Parietal lobe (tissue), 2 donors: ENCODE measurements around the gene PROZ. TPM values are rescaled to one million over a fixed set of nuclear protein-coding genes. Genes with fewer than 3 reads are reported as not detected.

Experiments used
- small RNA-seq: library from RNA; depleted of rRNA; stranded (forward); fragments of <200 nt; gene quantifications from one replicate; pipeline ENCODE3, GENCODE V24; 2014; ENCODE audit warnings: low replicate concordance
- total RNA-seq: library from RNA; depleted of rRNA; stranded (reverse); fragments of >200 nt; gene quantifications from one replicate; pipeline ENCODE4 v1.2.3, GENCODE V29; 2014

Gene PROZ, protein sequence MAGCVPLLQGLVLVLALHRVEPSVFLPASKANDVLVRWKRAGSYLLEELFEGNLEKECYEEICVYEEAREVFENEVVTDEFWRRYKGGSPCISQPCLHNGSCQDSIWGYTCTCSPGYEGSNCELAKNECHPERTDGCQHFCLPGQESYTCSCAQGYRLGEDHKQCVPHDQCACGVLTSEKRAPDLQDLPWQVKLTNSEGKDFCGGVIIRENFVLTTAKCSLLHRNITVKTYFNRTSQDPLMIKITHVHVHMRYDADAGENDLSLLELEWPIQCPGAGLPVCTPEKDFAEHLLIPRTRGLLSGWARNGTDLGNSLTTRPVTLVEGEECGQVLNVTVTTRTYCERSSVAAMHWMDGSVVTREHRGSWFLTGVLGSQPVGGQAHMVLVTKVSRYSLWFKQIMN
- not detected for total RNA-seq

DNA sequence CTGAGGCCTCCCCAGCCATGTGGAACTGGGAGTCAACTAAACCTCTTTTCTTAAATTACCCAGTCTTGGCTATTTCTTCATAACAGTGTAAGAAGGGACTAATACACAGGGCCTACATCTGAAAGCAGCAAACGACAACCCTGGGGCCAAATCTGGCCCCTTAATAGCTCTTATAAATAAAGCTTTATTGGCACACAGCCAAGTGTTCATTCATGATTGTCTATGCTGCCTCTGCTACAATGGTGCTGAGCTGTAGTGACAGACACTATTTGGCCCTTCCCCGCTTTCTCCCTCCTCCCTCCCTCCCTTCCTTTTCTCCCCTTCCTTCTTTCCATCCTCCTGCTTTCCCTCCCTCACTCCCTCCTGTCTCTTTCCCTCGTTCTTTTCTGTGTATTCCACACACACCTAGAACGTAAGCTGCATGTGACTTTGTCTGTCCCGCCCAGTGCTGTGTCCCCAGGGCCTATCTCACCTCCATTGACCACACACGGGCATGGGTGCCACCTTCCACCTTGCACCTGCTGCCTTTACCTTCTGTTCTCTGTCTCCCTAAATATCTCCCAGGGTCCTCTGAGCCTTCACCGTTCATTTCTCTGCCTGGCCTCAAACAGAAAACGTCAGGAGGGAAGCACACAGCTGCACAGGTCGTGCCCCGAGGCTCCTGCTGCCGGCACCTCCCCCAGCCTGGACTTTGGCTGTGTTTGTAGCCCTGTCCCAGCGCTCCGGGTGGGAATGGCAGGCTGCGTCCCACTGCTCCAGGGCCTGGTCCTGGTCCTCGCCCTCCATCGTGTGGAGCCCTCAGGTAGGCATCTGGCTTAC lies at the start of gene PROZ:
Gene PROZ, plus strand, starts transcription at position 720 of the 819 bp plus-strand sequence. Its CDS starts 13 bp downstream, at position 733.

DNA sequence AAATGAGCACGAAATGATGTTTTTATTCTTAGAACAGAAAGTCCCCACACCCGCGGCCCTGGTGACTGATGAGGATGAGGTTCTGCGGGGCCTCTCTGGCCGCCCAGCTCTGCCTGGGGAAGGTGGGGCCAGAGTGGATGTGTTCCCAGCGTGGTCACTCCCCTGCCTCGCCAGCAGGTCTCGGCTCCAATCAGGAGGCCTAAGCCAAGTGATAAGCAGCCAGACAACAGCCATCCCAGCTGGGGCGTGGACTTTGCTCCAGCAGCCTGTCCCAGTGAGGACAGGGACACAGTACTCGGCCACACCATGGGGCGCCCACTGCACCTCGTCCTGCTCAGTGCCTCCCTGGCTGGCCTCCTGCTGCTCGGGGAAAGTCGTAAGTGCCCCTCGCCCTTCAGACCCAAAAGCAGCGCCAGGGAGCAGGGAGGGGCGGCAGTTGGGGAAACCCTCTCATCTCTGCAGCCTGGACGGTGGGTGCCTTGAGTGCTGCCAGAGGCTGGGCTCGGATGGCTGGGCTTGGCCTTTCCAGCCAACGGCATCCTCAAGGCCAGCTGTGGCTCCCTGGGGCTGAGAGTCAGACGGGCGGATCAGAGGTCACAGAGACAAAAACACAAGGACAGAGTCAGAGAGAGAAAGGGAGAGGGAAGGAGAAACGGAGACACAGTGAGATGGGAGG lies 35.8 kb upstream of the PROZ start, which contains the start of gene F10:
Gene F10, plus strand, starts transcription at position 250 of the 676 bp plus-strand sequence. Its CDS starts 57 bp downstream, at position 307.

DNA sequence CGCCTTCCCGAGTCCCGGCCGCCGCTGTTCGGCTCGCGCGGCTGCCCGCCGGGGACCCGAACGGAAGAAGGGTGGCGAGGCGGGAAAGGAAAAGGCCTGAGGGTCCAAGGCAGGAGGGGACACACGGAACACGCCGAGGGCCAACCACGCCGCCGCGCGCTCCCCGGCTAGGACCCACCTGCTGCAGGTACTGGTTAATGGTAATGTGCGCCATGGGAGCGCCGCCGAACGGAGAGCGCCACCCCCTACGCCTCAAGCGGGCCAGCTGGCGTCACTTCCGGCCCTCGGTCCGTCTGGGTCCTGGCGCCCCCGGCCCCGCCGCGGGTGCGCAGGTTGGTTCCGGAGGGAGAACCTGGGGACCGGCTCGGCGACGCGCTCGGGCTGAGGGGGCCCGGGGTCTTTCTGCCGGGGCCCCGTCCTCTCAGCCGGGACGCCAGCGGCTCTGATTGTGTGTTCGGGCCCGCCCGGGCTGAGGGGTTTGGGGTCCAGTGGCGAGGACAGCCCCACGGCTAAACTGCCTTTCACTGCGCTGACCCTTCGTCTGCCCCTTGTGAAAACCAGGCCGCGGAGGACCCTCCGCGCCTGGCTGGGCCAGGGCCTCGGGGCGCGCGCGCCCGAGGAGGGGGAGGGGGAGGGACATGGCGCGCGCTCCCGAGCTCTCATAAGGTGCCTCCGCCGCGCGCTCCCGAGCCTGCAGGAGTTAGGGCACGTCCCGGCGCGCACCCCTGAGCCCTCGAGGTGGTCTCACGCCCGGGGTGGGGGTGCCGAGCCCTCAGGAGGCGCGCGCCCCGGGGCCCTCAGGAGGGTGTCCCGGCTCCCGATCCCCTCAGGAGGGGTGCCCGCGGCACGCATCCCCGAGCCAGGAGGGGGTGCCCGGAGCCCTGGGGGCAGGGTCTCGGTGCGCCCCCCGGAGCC lies 50.2 kb downstream of the PROZ start, which contains the start of gene PCID2:
Gene PCID2, minus strand, starts transcription at position 249 of the 915 bp plus-strand sequence. Its CDS starts 35 bp downstream, at position 214.

DNA sequence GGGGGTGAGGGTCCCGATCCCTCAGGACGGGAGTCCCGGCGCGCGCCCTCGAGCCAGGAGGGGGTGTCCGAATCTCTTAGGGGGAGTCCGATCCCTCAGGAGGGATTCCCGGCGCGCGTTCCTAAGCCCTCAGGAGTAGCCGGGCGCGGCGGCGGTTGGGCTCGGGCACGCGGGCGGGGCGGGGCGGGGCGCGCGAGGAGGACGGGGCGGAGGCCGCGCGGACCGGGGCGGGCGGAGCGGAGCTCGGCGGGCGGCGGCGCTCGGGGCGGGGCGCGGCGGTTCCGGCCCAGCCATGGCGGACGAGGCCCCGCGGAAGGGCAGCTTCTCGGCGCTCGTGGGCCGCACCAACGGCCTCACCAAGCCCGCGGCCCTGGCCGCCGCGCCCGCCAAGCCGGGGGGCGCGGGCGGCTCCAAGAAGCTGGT lies 50.9 kb downstream of the PROZ start, which contains the start of gene CUL4A:
Gene CUL4A, plus strand, starts transcription at position 278 of the 423 bp plus-strand sequence. Its CDS starts 15 bp downstream, at position 293.

Small RNA genes within 50 kb of the gene (small RNA-seq; reads per million reads assigned to genes)
- not detected for gene AL137002.1

Other genes starting within 250 kb of the PROZ start
- gene MCF2L, start 189.4 kb upstream of the PROZ start, total RNA-seq, result 201 TPM
- 0.31 TPM for gene F7, start 52.9 kb upstream of the PROZ start, total RNA-seq
- not detected for gene F10, start 35.8 kb upstream of the PROZ start, total RNA-seq
- 88.6 TPM for gene PCID2, start 50.0 kb downstream of the PROZ start, total RNA-seq
- gene CUL4A, start 51.0 kb downstream of the PROZ start, total RNA-seq, result 78.3 TPM
- gene LAMP1, start 138.6 kb downstream of the PROZ start, total RNA-seq, result 47.0 TPM
- gene GRTP1, start 205.5 kb downstream of the PROZ start, total RNA-seq, result 2.5 TPM